Endothelial cell of umbilical vein (primary cell): ENCODE measurements around the gene ACTMAP.

Source experiments
- EZH2 ChIP-seq: IDR thresholded peaks from 2 replicates; pipeline ENCODE4 v1.6.1; 2012; ENCODE audit warnings: borderline replicate concordance, low read depth, mild to moderate bottlenecking, moderate library complexity, low read length, inconsistent platforms; ENCODE audit not compliant: severe bottlenecking
- FOS ChIP-seq: IDR thresholded peaks from 2 replicates; pipeline ENCODE4 v1.6.1; 2011; ENCODE audit warnings: mild to moderate bottlenecking, low read length, moderate library complexity, borderline replicate concordance; ENCODE audit not compliant: insufficient read depth
- GATA2 ChIP-seq: IDR thresholded peaks from 2 replicates; pipeline ENCODE4 v1.7.0; 2011; ENCODE audit warnings: low read depth, mild to moderate bottlenecking, moderate library complexity, mixed read lengths, low read length; ENCODE audit not compliant: insufficient read length, insufficient read depth
- JUN ChIP-seq: IDR thresholded peaks from 2 replicates; pipeline ENCODE4 v1.6.1; 2011; ENCODE audit warnings: borderline replicate concordance, low read depth; ENCODE audit not compliant: insufficient read length, insufficient read depth
- MYC ChIP-seq: IDR thresholded peaks from one replicate; pipeline ENCODE4 v1.6.1; 2011; ENCODE audit warnings: mild to moderate bottlenecking, low read depth, low read length
- POLR2A ChIP-seq: IDR thresholded peaks from 2 replicates; pipeline ENCODE4 v1.6.1; 2012; ENCODE audit warnings: low read depth, mild to moderate bottlenecking, control low read depth, low read length
- POLR2AphosphoS5 ChIP-seq: IDR thresholded peaks from 2 replicates; pipeline ENCODE4 v1.6.1; 2012; ENCODE audit warnings: low read depth, mild to moderate bottlenecking, control low read depth, low read length, moderate library complexity; ENCODE audit not compliant: insufficient read depth
- TF ChIP-seq, protein P1 (sequence below), 2 donors: IDR thresholded peaks; 1 replicate in 1 of 2; 2 replicates in 1 of 2; pipeline ENCODE4 v1.5.1; 2011; ENCODE audit warnings: low read length in 2 of 2, mild to moderate bottlenecking in 2 of 2, moderate library complexity in 2 of 2, control low read depth in 1 of 2, inconsistent platforms in 1 of 2, low read depth in 1 of 2; ENCODE audit not compliant: insufficient read depth in 1 of 2; ENCODE audit errors: extremely low read depth in 1 of 2
- TF ChIP-seq, protein P2 (sequence below): IDR thresholded peaks from 2 replicates; pipeline ENCODE4 v1.6.1; 2011; ENCODE audit not compliant: insufficient read depth, insufficient read length

DNA sequence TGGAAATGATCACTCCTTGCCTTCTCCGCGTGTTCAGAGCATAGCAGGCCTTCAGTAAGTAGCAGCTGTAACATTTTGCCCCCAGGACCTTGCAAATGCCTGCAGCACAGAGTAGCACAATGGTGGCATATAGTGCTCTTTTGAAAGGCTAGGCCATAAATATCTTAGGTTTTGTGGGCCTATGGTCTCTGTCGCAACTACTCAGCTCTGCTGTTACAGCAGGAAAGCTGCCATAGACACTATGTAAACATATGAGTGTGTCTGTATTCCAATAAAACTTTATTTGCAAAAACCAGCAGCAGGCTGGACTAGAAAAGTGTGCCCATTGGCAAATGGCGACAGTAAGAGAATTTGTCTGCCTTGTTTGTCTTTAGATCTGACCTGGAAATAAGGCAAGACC is 24.0 kb downstream of the ACTMAP start:
- TF ChIP-seq, protein P1, sequence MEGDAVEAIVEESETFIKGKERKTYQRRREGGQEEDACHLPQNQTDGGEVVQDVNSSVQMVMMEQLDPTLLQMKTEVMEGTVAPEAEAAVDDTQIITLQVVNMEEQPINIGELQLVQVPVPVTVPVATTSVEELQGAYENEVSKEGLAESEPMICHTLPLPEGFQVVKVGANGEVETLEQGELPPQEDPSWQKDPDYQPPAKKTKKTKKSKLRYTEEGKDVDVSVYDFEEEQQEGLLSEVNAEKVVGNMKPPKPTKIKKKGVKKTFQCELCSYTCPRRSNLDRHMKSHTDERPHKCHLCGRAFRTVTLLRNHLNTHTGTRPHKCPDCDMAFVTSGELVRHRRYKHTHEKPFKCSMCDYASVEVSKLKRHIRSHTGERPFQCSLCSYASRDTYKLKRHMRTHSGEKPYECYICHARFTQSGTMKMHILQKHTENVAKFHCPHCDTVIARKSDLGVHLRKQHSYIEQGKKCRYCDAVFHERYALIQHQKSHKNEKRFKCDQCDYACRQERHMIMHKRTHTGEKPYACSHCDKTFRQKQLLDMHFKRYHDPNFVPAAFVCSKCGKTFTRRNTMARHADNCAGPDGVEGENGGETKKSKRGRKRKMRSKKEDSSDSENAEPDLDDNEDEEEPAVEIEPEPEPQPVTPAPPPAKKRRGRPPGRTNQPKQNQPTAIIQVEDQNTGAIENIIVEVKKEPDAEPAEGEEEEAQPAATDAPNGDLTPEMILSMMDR (IDR thresholded peaks at IDR 0.05; ENCODE audit: extremely low read depth in 1 of 2, insufficient read depth in 1 of 2, low read depth in 1 of 2, low read length in 2 of 2), result no peak
- no peak for TF ChIP-seq MYC
- TF ChIP-seq JUN, result no peak
- no peak for TF ChIP-seq POLR2A
- TF ChIP-seq EZH2, result no peak
- TF ChIP-seq, protein P2, sequence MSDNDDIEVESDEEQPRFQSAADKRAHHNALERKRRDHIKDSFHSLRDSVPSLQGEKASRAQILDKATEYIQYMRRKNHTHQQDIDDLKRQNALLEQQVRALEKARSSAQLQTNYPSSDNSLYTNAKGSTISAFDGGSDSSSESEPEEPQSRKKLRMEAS, result no peak
- no peak for TF ChIP-seq POLR2AphosphoS5
- no peak for TF ChIP-seq FOS
- no peak for TF ChIP-seq GATA2
